ENCODE measurements around the gene CCDC116. TPM values are rescaled to one million over a fixed set of nuclear protein-coding genes. Genes with fewer than 3 reads are reported as not detected.
"Not testable (repeated sequence)": the region's sequence is repeated elsewhere in the genome, so short reads cannot be mapped to it uniquely, and the experiment has no call there.

Gene CCDC116
- total RNA-seq, 6 experiments from 2014 or later, result not detected

DNA sequence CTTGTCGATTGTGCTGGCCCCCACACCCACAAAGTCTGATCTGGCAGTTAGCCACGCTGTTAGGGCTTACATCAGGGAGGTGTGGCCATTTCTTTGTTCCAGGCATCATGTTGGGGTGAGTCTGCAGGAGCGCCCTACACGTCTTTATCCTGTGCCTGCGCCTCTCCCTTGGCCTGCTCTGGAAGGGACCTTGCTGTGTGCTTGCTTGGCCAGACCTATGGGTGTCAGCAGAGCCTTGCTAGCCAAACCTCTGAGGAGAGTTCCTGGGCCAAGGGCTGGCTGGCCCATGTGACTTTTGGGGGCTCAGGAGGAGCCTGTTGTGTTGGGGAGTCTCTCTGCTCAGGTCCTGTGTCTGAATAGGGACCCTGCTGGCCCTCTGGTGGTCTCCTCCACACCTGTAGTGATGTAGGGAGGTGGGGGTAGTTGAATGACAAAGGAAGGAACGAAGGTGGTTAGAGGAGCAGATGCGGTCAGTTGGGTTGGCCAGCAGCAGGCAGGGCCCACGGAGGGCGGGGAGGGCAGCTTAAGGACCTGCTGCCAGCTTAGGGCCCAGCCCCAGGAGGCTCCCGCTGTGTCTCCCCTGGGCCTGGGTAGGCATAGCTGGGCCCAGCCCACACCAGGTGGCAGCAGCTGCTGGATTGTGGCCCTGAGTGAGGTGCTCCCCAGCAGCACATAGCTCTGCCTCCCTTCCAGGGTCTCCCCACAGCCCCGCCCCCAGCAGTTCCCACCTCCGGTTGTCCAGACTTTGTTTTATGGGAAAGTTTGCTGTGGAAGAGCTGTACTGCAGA is 41.2 kb downstream of the CCDC116 start:
- ATAC-seq, result peak in 1 of 4 donors; percentile 28
- Histone ChIP-seq H3K9me3 (no peaks in the 10 kb centered on the region), H3K36me3 (peaks cover 0 to 28% (median 8%) of the 10 kb centered on the region in 4 donors), H3K27me3 (no peaks in the 10 kb centered on the region), H3K4me3 (no peak overlapping the region), H3K27ac (peak overlapping the region in 1 of 3 donors; percentile 13), H3K4me1 (peaks cover 0 to 33% (median 0%) of the 10 kb centered on the region in 4 donors)
- 84% methylated on average over 7 of the region's 12 CpGs for WGBS (ENCODE audit: insufficient coverage, low coverage, low lambda C conversion rate, missing lambda C conversion rate)
- intact Hi-C loops (cut with DNase I), result no loop called here
- no peak for TF ChIP-seq POLR2A (IDR thresholded peaks at IDR 0.05)
- TF ChIP-seq, protein P1, sequence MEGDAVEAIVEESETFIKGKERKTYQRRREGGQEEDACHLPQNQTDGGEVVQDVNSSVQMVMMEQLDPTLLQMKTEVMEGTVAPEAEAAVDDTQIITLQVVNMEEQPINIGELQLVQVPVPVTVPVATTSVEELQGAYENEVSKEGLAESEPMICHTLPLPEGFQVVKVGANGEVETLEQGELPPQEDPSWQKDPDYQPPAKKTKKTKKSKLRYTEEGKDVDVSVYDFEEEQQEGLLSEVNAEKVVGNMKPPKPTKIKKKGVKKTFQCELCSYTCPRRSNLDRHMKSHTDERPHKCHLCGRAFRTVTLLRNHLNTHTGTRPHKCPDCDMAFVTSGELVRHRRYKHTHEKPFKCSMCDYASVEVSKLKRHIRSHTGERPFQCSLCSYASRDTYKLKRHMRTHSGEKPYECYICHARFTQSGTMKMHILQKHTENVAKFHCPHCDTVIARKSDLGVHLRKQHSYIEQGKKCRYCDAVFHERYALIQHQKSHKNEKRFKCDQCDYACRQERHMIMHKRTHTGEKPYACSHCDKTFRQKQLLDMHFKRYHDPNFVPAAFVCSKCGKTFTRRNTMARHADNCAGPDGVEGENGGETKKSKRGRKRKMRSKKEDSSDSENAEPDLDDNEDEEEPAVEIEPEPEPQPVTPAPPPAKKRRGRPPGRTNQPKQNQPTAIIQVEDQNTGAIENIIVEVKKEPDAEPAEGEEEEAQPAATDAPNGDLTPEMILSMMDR (IDR thresholded peaks at IDR 0.05), result peak in 1 of 4 donors; percentile 35
- peak in 1 of 3 donors; percentile 37 for DNase-seq

DNA sequence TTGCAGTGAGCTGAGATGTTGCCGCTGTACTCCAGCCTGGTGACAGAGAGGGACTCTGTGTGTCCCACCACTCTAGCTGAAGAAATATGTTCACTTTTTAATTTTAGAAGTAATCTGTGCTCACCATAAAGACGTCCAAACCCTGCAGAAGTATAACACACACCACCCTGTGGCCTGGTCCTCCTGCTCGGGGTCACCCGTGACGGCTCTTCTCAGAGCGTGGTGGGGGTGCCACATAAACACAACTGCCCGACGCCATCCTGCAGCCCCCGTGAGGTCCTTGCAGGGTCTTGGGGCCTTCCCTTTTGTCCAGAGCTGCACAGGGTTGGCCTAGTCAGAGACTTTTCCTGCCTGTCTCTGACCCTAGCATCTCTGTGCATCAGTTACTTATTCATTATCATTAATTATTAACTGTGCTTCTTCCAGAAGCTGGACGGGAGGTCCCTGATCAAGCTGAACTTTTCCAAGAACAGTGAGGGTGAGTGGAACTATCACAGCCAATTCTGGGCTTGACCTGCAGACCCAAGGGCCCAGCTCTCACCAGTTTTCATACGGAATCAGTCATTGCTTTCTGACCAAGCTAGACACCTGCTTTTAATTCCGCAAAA is 42.2 kb downstream of the CCDC116 start:
- intact Hi-C loops (cut with DNase I), result no loop called here
- no peak for TF ChIP-seq POLR2A (IDR thresholded peaks at IDR 0.05)
- TF ChIP-seq, protein P1 (IDR thresholded peaks at IDR 0.05), result no peak

DNA sequence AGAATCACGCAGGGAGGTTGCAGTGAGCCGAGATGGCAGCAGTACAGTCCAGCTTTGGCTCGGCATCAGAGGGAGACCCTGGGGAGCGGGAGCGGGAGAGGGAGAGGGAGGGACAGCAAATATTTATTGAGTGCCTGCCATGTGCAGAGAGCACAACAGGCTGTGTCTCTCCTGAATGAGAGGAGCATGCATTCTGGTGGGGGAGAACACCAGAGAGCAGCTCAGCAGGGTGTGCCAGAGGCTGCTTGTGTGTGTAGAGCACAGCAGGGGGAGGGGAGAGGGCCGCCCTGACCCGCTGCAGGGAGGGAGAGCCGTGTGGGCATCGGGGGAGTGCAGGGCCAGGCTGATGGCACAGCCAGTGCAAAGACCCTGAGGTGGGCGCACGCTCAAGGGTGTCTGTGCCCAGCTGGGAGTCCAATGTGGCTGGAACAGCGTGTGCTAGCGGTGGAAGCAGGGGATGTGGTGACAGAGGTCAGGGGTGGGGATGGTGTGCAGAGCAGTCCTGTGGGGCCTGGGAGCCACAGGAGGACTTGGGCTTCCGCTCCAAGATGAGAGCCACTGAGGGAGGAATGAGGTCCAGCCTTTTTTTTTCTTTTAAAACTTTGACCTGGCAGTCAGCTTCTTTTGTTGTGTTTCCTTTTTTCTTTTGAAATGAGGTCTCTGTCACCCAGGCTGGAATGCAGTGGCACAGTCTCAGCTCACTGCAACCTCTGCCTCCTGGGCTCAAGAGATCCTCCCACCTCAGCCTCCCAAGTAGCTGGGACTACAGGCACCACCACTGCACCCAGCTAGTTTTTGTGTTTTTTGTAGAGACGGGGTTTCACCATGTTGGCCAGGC is 45.3 kb downstream of the CCDC116 start:
- TF ChIP-seq POLR2A (IDR thresholded peaks at IDR 0.05), result no peak
- TF ChIP-seq, protein P1 (IDR thresholded peaks at IDR 0.05), result no peak
- peak in 1 of 3 donors; percentile 79 for DNase-seq
- peaks cover 0 to 24% (median 8%) of the 10 kb centered on the region in 4 donors for H3K36me3 ChIP-seq

More for the DNA sequence above, 42.2 kb downstream of the CCDC116 start:
- H3K27me3 ChIP-seq, result no peaks in the 10 kb centered on the region
- peaks cover 0 to 28% (median 8%) of the 10 kb centered on the region in 4 donors for H3K36me3 ChIP-seq
- ATAC-seq (peak in 2 of 4 donors; percentile 38 to 46), DNase-seq (no peak)
- WGBS (ENCODE audit: insufficient coverage, low coverage, low lambda C conversion rate, missing lambda C conversion rate), result 87% methylated on average over 3 of the region's 12 CpGs
- no peak overlapping the region for H3K4me3 ChIP-seq
- peak overlapping the region in 1 of 3 donors; percentile 8 for H3K27ac ChIP-seq
- H3K4me1 ChIP-seq, result peaks cover 0 to 33% (median 0%) of the 10 kb centered on the region in 4 donors
- H3K9me3 ChIP-seq, result no peaks in the 10 kb centered on the region

DNA sequence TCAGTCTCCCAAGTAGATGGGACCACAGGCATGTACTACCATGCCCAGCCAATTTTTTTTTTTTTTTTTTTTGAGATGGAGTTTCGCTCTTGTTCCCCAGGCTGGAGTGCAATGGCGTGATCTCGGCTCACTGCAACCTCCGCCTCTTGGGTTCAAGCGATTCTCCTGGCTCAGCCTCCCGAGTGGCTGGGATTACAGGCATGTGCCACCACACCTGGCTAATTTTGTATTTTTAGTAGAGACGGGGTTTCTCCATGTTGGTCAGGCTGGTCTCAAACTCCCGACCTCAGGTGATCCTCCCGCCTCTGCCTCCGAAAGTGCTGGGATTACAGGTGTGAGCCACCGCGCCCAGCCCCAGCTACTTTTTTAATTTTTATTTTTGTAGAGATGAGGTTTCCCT is 46.3 kb downstream of the CCDC116 start:
- H3K27me3 ChIP-seq; ATAC-seq; H3K27ac ChIP-seq; intact Hi-C loops (cut with DNase I); H3K4me3 ChIP-seq; DNase-seq; H3K9me3 ChIP-seq: not testable (repeated sequence)
- 98% methylated on average over 10 of the region's 12 CpGs for WGBS (ENCODE audit: insufficient coverage, low coverage, low lambda C conversion rate, missing lambda C conversion rate)
- Histone ChIP-seq H3K36me3 (peaks cover 0 to 27% (median 8%) of the 10 kb centered on the region in 4 donors), H3K4me1 (peaks cover 0 to 30% (median 0%) of the 10 kb centered on the region in 4 donors)

More for the DNA sequence above, 45.3 kb downstream of the CCDC116 start:
- intact Hi-C loops (cut with DNase I), result no loop called here
- H3K9me3 ChIP-seq, result no peaks in the 10 kb centered on the region
- H3K4me3 ChIP-seq, result no peak overlapping the region
- H3K27me3 ChIP-seq, result no peaks in the 10 kb centered on the region
- H3K27ac ChIP-seq, result peak overlapping the region in 1 of 3 donors; percentile 40
- 20% methylated on average over 8 of the region's 15 CpGs for WGBS (ENCODE audit: insufficient coverage, low coverage, low lambda C conversion rate, missing lambda C conversion rate)
- peak; percentile 59 to 91 (median 89) for ATAC-seq
- peaks cover 0 to 33% (median 0%) of the 10 kb centered on the region in 4 donors for H3K4me1 ChIP-seq
